Measurements from ENCODE around the gene GBGT1.
A peak's percentile ranks its signal among the peaks of the same experiment; 100 is the strongest.

GBGT1 gene

DNA sequence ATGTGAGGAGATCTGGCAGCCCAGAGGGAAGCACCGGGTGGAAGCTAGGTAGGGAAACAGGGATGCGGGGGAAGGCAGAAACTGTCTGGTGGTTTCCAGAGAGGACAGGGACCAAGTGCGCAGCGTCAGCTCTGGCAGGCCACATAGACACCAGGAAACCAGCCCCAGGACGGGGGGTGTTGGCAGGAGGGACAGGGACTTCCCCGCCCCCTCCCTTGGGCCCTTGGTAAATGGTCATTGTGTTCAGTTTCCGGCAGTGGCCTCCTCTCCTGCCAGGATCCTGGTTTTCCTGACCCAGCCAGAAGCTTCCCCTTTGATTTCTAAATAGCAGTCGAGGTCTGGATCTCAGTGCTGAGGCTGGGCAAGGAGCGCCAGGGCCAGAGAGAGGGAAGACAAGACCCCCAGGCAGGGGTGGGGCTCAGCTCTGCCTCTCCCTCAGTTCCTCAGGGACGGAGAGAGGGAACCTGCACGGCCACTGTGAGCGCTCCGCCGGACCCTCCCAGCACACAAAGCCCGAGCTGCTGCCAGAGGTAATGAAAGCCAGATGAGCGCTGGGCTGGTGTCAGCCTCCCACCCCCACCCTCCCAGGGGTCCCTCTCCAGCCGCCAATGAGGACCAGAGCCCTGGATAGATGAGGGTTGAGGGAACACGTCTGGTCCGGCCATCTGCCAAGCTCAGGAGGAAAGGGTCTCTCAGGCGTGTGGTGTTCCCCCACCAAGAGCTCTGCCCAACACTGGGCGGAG, 44.4 kb downstream of the GBGT1 start:
- no peak for DNase-seq (ENCODE audit: low read depth, low spot score)
- no peak for TF ChIP-seq EZH2 (IDR thresholded peaks at IDR 0.05)
- no peak for TF ChIP-seq FOXP2 (optimal IDR thresholded peaks at IDR 0.05; ENCODE audit: control extremely low read depth, extremely low read length, insufficient read depth)
- TF ChIP-seq POLR2AphosphoS5 (IDR thresholded peaks at IDR 0.05; ENCODE audit: borderline replicate concordance, low read depth, low read length): no peak
- Histone ChIP-seq H3K4me3 (peak overlapping the region; percentile 90), H3K27ac (no peak overlapping the region), H3K9me3 (ENCODE audit: low read depth, low read length) (no peaks in the 10 kb centered on the region), H3K36me3 (ENCODE audit: insufficient read depth, low read length) (no peaks in the 10 kb centered on the region), H3K9ac (ENCODE audit: insufficient read length) (peak overlapping the region; percentile 45)

- no peak overlapping the region for H3K4me3 ChIP-seq
- H3K9ac ChIP-seq (ENCODE audit: insufficient read length): no peak overlapping the region
These were observed 45.1 kb downstream of the GBGT1 start for GRCh38 chr9:133118568-133118967.

GRCh38 chr9:133118179-133118520, 45.6 kb downstream of the GBGT1 start:
- DNase-seq (ENCODE audit: low read depth, low spot score): no peak
- H3K27ac ChIP-seq: no peak overlapping the region
- TF ChIP-seq EZH2 (IDR thresholded peaks at IDR 0.05): no peak
- H3K4me3 ChIP-seq: no peak overlapping the region
- H3K36me3 ChIP-seq (ENCODE audit: insufficient read depth, low read length): no peaks in the 10 kb centered on the region
- no peak overlapping the region for H3K9ac ChIP-seq (ENCODE audit: insufficient read length)
- no peaks in the 10 kb centered on the region for H3K9me3 ChIP-seq (ENCODE audit: low read depth, low read length)

More at GRCh38 chr9:133118568-133118967, 45.1 kb downstream of the GBGT1 start:
- TF ChIP-seq EZH2 (IDR thresholded peaks at IDR 0.05) (no peak), FOXP2 (optimal IDR thresholded peaks at IDR 0.05; ENCODE audit: control extremely low read depth, extremely low read length, insufficient read depth) (no peak), POLR2AphosphoS5 (IDR thresholded peaks at IDR 0.05; ENCODE audit: borderline replicate concordance, low read depth, low read length) (no peak)
- no peaks in the 10 kb centered on the region for H3K36me3 ChIP-seq (ENCODE audit: insufficient read depth, low read length)
- H3K27ac ChIP-seq: no peak overlapping the region
- H3K9me3 ChIP-seq (ENCODE audit: low read depth, low read length): no peaks in the 10 kb centered on the region
- DNase-seq (ENCODE audit: low read depth, low spot score): no peak

GRCh38 chr9:133117271-133118178, 46.2 kb downstream of the GBGT1 start:
- Histone ChIP-seq H3K4me3 (no peak overlapping the region), H3K36me3 (ENCODE audit: insufficient read depth, low read length) (no peaks in the 10 kb centered on the region), H3K9ac (ENCODE audit: insufficient read length) (no peak overlapping the region), H3K9me3 (ENCODE audit: low read depth, low read length) (no peaks in the 10 kb centered on the region), H3K27ac (no peak overlapping the region)
- TF ChIP-seq POLR2AphosphoS5 (IDR thresholded peaks at IDR 0.05; ENCODE audit: borderline replicate concordance, low read depth, low read length): no peak
- no peak for TF ChIP-seq FOXP2 (optimal IDR thresholded peaks at IDR 0.05; ENCODE audit: control extremely low read depth, extremely low read length, insufficient read depth)
- TF ChIP-seq EZH2 (IDR thresholded peaks at IDR 0.05): no peak
- DNase-seq (ENCODE audit: low read depth, low spot score): no peak

GRCh38 chr9:133116346-133117231, 47.1 kb downstream of the GBGT1 start:
- no peak overlapping the region for H3K9ac ChIP-seq (ENCODE audit: insufficient read length)
- H3K36me3 ChIP-seq (ENCODE audit: insufficient read depth, low read length): no peaks in the 10 kb centered on the region
- no peak for DNase-seq (ENCODE audit: low read depth, low spot score)
- no peak overlapping the region for H3K27ac ChIP-seq
- TF ChIP-seq EZH2 (IDR thresholded peaks at IDR 0.05) (no peak), POLR2AphosphoS5 (IDR thresholded peaks at IDR 0.05; ENCODE audit: borderline replicate concordance, low read depth, low read length) (no peak), FOXP2 (optimal IDR thresholded peaks at IDR 0.05; ENCODE audit: control extremely low read depth, extremely low read length, insufficient read depth) (no peak)
- no peaks in the 10 kb centered on the region for H3K9me3 ChIP-seq (ENCODE audit: low read depth, low read length)
- no peak overlapping the region for H3K4me3 ChIP-seq

GRCh38 chr9:133115604-133116345, 47.9 kb downstream of the GBGT1 start:
- Histone ChIP-seq H3K27ac (no peak overlapping the region; the same call in 1 of the 2 replicates), H3K4me3 (no peak overlapping the region), H3K36me3 (ENCODE audit: insufficient read depth, low read length) (no peaks in the 10 kb centered on the region), H3K9me3 (ENCODE audit: low read depth, low read length) (no peaks in the 10 kb centered on the region), H3K9ac (ENCODE audit: insufficient read length) (peak overlapping the region; percentile 63)
- DNase-seq (ENCODE audit: low read depth, low spot score): no peak
- no peak for TF ChIP-seq POLR2AphosphoS5 (IDR thresholded peaks at IDR 0.05; ENCODE audit: borderline replicate concordance, low read depth, low read length)
- no peak for TF ChIP-seq EZH2 (IDR thresholded peaks at IDR 0.05)
- TF ChIP-seq FOXP2 (optimal IDR thresholded peaks at IDR 0.05; ENCODE audit: control extremely low read depth, extremely low read length, insufficient read depth): no peak

GRCh38 chr9:133114886-133115603, 48.7 kb downstream of the GBGT1 start:
- DNase-seq (ENCODE audit: low read depth, low spot score): no peak
- Histone ChIP-seq H3K9ac (ENCODE audit: insufficient read length) (peak overlapping the region; percentile 63), H3K4me3 (peak overlapping the region; percentile 55), H3K9me3 (ENCODE audit: low read depth, low read length) (no peaks in the 10 kb centered on the region), H3K27ac (peak overlapping the region; percentile 64), H3K36me3 (ENCODE audit: insufficient read depth, low read length) (peaks cover 3% of the 10 kb centered on the region; the same call in 1 of the 2 replicates)
- TF ChIP-seq EZH2 (IDR thresholded peaks at IDR 0.05) (no peak), FOXP2 (optimal IDR thresholded peaks at IDR 0.05; ENCODE audit: control extremely low read depth, extremely low read length, insufficient read depth) (no peak)
